Panc1 (cell line): Measurements from ENCODE around the gene MBD5. TPM values are rescaled to one million over a fixed set of nuclear protein-coding genes. Genes with fewer than 3 reads are reported as not detected.
"Not testable (repeated sequence)": the region's sequence is repeated elsewhere in the genome, so short reads cannot be mapped to it uniquely, and the experiment has no call there.

Experiments
- ATAC-seq: fragments of 200-7000 bp; cut with Tn5 transposase; 2 replicates; pipeline ENCODE4 v1.9.1; 2020; ENCODE audit warnings: mild to moderate bottlenecking, moderate library complexity
- BruUV-seq: library from RNA; stranded (reverse); fragments of 400-500 nt; replicated peaks from 2 replicates; lab custom pipeline; 2021; lab: Mats Ljungman, UMichigan
- CTCF ChIA-PET: fragments of 300-600 bp; sonication (Branson Sonifier 250); formaldehyde crosslinking; loops from one replicate; lab custom pipeline; 2022; ENCODE audit warnings: antibody characterized with exemption; lab: Charles Lee
- POLR2A ChIA-PET: fragments of 300-600 bp; sonication (Branson Sonifier 250); formaldehyde crosslinking; loops from one replicate; lab custom pipeline; 2022; ENCODE audit warnings: antibody characterized with exemption; lab: Charles Lee
- DNase-seq: peaks from one replicate; pipeline ENCODE4 v3.0.0-alpha.2; 2010; ENCODE audit warnings: low read depth, low spot score
- H3K27ac ChIP-seq: 2 replicates; pipeline ENCODE4 v1.5.1; 2011; ENCODE audit warnings: mild to moderate bottlenecking, low read length, inconsistent platforms
- H3K27me3 ChIP-seq: fragments of 200-500 bp; sonication (Bioruptor generic); 2 replicates; pipeline ENCODE4 v1.6.0; 2014; ENCODE audit warnings: low read length, inconsistent platforms; ENCODE audit not compliant: control insufficient read depth, insufficient read depth
- H3K36me3 ChIP-seq: fragments of 200-500 bp; sonication (Bioruptor generic); 2 replicates; pipeline ENCODE4 v1.5.1; 2014; ENCODE audit warnings: inconsistent platforms, mild to moderate bottlenecking, low read length, moderate library complexity; ENCODE audit not compliant: control insufficient read depth, insufficient read depth
- H3K4me1 ChIP-seq: 2 replicates; pipeline ENCODE4 v1.5.1; 2011; ENCODE audit warnings: inconsistent platforms, mild to moderate bottlenecking, low read length, moderate library complexity; ENCODE audit not compliant: control insufficient read depth, insufficient read depth
- H3K4me3 ChIP-seq, 2 experiments: 2 replicates each; pipeline ENCODE4 v1.5.1; 2011 to 2012; ENCODE audit warnings: low read depth in 2 of 2, low read length in 2 of 2, mild to moderate bottlenecking in 2 of 2, inconsistent platforms in 1 of 2, moderate library complexity in 1 of 2
- H3K9me3 ChIP-seq: fragments of 200-500 bp; sonication (Bioruptor generic); 2 replicates; pipeline ENCODE4 v1.5.1; 2014; ENCODE audit warnings: low read depth, mild to moderate bottlenecking, inconsistent platforms, low read length, moderate library complexity; ENCODE audit not compliant: control insufficient read depth, insufficient read depth
- CTCF ChIP-seq: fragments of 450-650 bp; IDR thresholded peaks from 2 replicates; pipeline ENCODE4 v1.5.1; 2017; ENCODE audit warnings: mild to moderate bottlenecking
- POLR2AphosphoS5 ChIP-seq: IDR thresholded peaks from 2 replicates; pipeline ENCODE4 v1.6.1; 2012; ENCODE audit warnings: mild to moderate bottlenecking, low read depth, low read length, moderate library complexity
- REST ChIP-seq, 2 experiments: IDR thresholded peaks; 2 replicates each; pipeline ENCODE4 v1.6.1; 2011 to 2012; ENCODE audit warnings: low read depth in 2 of 2, control low read depth in 1 of 2, low read length in 1 of 2, mild to moderate bottlenecking in 1 of 2, moderate library complexity in 1 of 2; ENCODE audit not compliant: insufficient read depth in 1 of 2
- SIN3A ChIP-seq: IDR thresholded peaks from 2 replicates; pipeline ENCODE4 v1.6.1; 2012; ENCODE audit warnings: low read depth, mild to moderate bottlenecking, low read length, moderate library complexity, borderline replicate concordance; ENCODE audit not compliant: insufficient read depth
- TCF7L2 ChIP-seq: IDR thresholded peaks from 2 replicates; pipeline ENCODE4 v1.6.1; 2011; ENCODE audit warnings: mild to moderate bottlenecking, low read depth, low read length, inconsistent platforms
- in situ Hi-C: cut with HindIII; loops from 2 replicates; pipeline ENCODE4 v1.10.0; 2016; ENCODE audit warnings: low sequenced_read_pairs, low pct_unique_long_range_greater_than_20kb
- intact Hi-C: fragments of 100-400 bp; cut with micrococcal nuclease; formaldehyde crosslinking; loops from one replicate; pipeline ENCODE4 v1.10.0; 2022; ENCODE audit not compliant: unreplicated experiment
- total RNA-seq: library from RNA; stranded (reverse); gene quantifications from one replicate; pipeline ENCODE4 v1.2.1, GENCODE V29; 2021; ENCODE audit not compliant: unreplicated experiment

MBD5 gene
- total RNA-seq, 1 experiment from 2014 or later, result 40.2 TPM

- Histone ChIP-seq H3K27me3 (no peaks in the 10 kb centered on the region), H3K9me3 (peaks cover 10% of the 10 kb centered on the region; the same call in 1 of the 2 replicates), H3K4me1 (0 out of 2 replicates have a peak, but pooled peaks cover 3% of the 10 kb centered on the region), H3K27ac (no peak overlapping the region), H3K36me3 (no peaks in the 10 kb centered on the region), H3K4me3 (no peak overlapping the region)
- TF ChIP-seq TCF7L2 (no peak), SIN3A (no peak), CTCF (no peak), POLR2AphosphoS5 (no peak), REST (IDR thresholded peaks at IDR 0.05; ENCODE audit: insufficient read depth in 1 of 2, low read depth in 2 of 2, low read length in 1 of 2) (no peak)
- POLR2A ChIA-PET, result no interaction called here
- no peak for ATAC-seq
- CTCF ChIA-PET, result no interaction called here
- in situ Hi-C loops (no loop called here), intact Hi-C loops (loop anchor here (10.0 kb wide), 1 partner anchor 206 kb away; no protein-coding TSS in a partner anchor)
- no TSS peak for BruUV-seq
- DNase-seq, result no peak
Observed at GRCh38 chr2:147999126-147999525, 21.8 kb upstream of the MBD5 start.

- ATAC-seq, result no peak
- 0 out of 2 replicates have a peak, but pooled peaks cover 3% of the 10 kb centered on the region for H3K4me1 ChIP-seq
- no peak for DNase-seq
- ChIA-PET CTCF (no interaction called here), POLR2A (no interaction called here)
- no peaks in the 10 kb centered on the region for H3K36me3 ChIP-seq
- BruUV-seq, result no TSS peak
- no peak overlapping the region for H3K4me3 ChIP-seq
- H3K27me3 ChIP-seq, result no peaks in the 10 kb centered on the region
- no peak overlapping the region for H3K27ac ChIP-seq
- peaks cover 10% of the 10 kb centered on the region; the same call in 1 of the 2 replicates for H3K9me3 ChIP-seq
- intact Hi-C loops, result no loop called here
- TF ChIP-seq POLR2AphosphoS5, result no peak
- no peak for TF ChIP-seq CTCF
- no peak for TF ChIP-seq TCF7L2
- TF ChIP-seq REST (IDR thresholded peaks at IDR 0.05; ENCODE audit: insufficient read depth in 1 of 2, low read depth in 2 of 2, low read length in 1 of 2), result no peak
- no peak for TF ChIP-seq SIN3A
- in situ Hi-C loops, result no loop called here
Observed at GRCh38 chr2:148000095-148000494, 20.8 kb upstream of the MBD5 start.

GRCh38 chr2:148002420-148002819, 18.5 kb upstream of the MBD5 start:
- intact Hi-C loops, H3K4me1 ChIP-seq: not testable (repeated sequence)

More at GRCh38 chr2:148002420-148002819, 18.5 kb upstream of the MBD5 start:
- H3K36me3 ChIP-seq, H3K9me3 ChIP-seq, CTCF ChIA-PET, H3K27ac ChIP-seq, H3K27me3 ChIP-seq, DNase-seq, BruUV-seq, H3K4me3 ChIP-seq, ATAC-seq, in situ Hi-C loops, POLR2A ChIA-PET: not testable (repeated sequence)
